Activated CD4-positive, CD25-positive, alpha-beta regulatory T cell (primary cell): ENCODE measurements around the gene B4GALT5.

ENCODE experiments used
- DNase-seq, 4 experiments: peaks; one replicate each; lab custom pipeline; 2025; lab: John Stamatoyannopoulos, UW

Gene B4GALT5

DNA sequence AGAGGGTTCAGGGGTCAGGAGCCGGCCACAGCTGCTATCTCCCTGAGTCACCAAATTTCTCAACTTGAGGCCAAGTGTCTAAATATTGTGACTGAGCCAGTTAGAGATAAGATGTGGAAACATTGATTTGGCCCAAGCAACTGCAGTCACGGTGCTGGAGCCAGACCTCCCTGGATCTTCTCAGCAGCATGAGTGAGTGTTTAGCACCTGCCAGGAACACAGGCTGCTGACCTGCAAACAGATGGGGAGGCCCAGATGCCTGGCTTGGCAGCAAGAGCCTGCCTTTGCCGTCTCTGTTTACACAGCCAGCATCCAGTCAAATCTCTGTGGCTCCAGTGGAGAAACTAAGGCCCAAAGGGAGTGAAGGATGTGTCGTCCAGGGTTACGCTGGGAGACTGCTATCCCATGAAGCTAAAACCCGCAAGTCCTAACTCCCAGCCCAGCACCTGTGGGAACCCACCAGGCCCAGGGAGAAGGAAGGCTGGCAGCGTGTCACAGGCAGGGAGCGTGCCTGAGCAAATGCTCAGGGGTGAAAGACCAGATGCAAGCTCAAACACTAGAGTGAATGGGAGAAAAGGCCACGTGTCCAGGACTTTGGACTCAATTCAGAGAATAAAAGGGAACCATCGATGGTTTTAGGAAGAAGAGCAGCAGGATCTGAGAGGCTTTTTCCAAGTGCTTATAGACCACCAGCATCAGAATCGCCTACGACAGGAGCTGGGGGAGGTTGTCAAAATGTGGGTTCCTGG is 129.8 kb downstream of the B4GALT5 start:
- DNase-seq = no peak

DNA sequence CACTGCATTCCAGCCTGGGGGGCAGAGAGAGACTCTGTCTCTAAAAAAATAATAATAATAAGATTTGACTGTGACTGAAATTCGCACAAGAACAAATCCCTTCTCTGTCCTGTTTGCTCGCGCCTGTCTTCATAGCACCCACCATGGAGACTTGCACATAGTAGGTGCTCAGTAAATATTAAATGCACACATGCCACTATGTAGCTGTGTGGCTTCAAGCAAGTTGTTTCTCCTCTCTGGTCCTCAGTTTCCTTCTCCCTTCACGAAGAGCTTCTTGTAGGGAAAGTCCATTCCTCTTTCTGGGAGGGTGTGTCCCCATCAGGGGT is 130.4 kb downstream of the B4GALT5 start:
- DNase-seq = no peak
